HG03045 (cell line): ENCODE results near the gene PLA1A.
"Not testable (repeated sequence)": the region's sequence is repeated elsewhere in the genome, so short reads cannot be mapped to it uniquely, and the experiment has no call there.

ENCODE experiments used
- ATAC-seq: cut with Tn5 transposase; IDR thresholded peaks from one replicate; pipeline ENCODE4 v1.9.1; 2021; ENCODE audit warnings: mild to moderate bottlenecking, moderate library complexity; ENCODE audit not compliant: unreplicated experiment

The PLA1A gene

DNA sequence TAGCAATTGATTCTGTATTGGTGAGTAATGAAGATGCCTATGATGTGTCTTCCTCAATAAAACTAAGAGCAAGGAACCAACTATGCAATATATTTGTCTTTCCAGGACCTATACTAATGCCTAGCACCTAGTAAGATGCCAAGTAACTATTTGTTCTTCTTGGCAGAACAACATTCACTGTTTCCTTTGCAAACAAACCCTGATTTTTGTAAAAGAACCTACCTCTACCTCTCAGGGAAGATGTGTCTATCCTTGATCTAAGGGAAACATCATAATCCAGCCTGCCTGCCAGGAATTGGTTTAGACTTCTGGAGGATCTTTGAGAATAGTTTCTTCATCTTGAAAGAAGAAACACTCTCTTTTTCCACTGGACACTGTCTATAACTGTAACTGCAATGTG, 22.2 kb upstream of the PLA1A start:
- ATAC-seq: no peak

- ATAC-seq: peak; percentile 78
Observed at GRCh38 chr3:119579366-119580066, 18.2 kb upstream of the PLA1A start, which contains the start of gene ADPRH. ADPRH (plus strand) TSS chr3:119579492; CDS start chr3:119582170, 2,678 bp downstream.

GRCh38 chr3:119580067-119580760, 17.5 kb upstream of the PLA1A start:
- peak; percentile 63 for ATAC-seq

DNA sequence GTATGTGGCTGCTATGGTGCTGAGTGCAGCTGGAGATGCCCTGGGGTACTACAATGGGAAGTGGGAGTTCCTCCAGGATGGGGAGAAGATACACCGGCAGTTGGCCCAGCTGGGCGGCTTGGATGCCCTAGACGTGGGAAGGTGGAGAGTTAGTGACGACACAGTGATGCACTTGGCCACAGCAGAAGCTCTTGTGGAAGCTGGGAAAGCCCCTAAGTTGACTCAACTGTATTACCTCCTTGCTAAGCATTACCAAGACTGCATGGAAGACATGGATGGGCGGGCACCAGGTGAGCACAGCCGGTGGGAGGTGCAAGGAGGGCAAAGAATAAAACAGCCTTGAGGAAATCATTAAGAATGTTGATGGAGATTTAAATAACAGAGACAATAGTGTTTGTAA, 15.5 kb upstream of the PLA1A start:
- peak; percentile 41 for ATAC-seq

- ATAC-seq: no peak
Observed at GRCh38 chr3:119585208-119585607, 12.5 kb upstream of the PLA1A start.

DNA sequence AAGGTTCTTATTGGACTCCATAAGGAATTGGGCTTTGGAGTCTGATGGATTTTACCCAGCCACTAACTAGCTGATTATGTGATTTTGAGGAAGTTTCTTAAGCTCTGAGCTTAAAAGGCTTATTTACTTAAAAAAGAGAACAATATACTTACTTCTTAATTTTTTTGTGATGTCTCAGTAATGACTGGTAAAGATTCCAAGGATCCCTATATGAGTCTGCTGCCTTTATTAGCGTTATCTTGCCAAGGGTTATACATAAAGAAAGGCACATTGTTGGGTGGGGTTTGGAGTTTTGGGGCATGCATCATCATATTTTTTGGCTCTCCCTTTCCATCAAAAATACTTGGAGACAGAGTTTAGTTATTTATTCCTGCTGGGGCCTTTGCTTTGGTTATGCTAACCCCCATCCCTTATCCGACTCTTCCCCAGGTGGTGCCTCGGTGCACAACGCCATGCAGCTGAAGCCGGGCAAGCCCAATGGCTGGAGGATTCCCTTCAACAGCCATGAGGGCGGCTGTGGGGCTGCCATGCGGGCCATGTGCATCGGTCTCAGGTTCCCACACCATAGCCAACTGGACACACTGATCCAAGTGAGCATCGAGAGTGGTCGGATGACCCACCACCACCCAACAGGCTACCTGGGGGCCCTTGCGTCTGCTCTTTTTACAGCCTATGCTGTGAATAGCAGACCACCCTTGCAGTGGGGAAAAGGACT, 11.7 kb upstream of the PLA1A start:
- no peak for ATAC-seq

- ATAC-seq: no peak
Observed at GRCh38 chr3:119586733-119587172, 10.9 kb upstream of the PLA1A start.

DNA sequence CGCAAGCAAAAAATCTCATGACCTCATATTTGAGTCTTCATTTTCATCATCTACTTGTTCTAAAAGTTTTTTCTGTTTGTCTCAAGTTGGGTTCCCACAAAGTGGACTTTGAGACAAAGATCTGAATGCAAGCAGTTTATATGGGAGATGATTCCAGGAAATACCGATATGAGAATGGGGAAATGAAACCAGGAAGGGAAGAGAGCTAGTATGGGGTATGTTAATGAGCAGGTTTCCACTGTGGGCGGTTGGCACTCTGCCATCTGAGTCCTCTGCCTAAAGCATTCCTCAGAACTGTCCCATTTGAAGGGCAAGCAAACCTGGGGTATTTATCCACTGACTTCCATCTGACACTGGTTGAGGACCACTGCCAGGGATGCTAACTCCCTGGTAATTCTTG, 9.6 kb upstream of the PLA1A start:
- no peak for ATAC-seq

DNA sequence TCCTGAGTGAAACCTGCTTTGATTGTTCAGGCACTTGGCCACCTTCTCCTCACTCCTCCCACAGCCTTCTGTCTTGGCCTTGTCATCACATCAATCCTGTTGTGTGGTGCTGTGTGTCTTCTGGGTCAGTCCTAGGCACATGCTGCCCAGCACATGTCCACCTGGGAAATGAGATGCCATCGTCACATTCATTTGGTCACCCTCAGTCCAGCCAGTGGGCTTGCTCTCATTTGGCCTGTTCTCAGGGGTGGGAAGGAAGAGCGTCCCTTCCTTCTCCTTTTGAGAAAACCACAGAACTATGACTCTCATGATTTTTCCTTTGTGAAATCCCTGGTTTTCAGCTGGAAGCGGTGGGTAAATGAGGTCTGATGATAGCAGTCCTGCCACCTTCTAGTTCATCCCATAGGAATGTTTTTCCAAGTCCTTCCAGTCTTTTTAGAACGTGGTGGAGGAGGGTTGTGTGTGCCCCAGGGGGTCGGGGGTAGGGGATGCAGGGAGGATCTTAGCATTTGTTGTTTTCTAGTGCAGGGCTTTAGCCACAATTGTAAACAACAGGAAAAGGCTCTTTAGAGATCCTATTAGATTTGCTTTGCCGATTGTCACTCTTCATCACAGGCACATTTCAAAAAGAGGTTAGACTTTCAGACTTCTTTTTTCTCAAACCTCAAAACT, 8.4 kb upstream of the PLA1A start:
- no peak for ATAC-seq

- ATAC-seq: no peak
Observed at GRCh38 chr3:119590706-119591105, 7.0 kb upstream of the PLA1A start.

DNA sequence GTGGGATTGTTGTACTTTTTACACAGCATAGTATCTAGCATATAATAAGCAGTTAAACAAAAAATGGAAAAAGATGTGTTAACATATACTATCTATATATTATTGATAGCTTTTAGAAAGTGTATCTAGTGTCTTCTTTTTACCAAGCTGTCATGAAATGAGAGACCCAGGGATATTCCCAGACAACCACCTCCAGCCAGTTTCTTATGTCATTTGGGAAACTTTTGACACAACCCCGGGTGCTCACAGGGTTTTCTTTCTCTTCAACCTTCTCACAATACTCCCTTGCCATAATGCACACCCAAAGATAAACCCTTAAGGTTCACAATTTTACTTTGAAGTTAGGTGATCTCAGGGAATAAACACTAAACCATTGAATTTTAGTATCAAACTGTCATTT, 4.8 kb upstream of the PLA1A start:
- ATAC-seq: no peak

- ATAC-seq: no peak
Observed at GRCh38 chr3:119594066-119594465, 3.6 kb upstream of the PLA1A start.

- not testable (repeated sequence) for ATAC-seq
Observed at GRCh38 chr3:119594929-119595328, 2.8 kb upstream of the PLA1A start.

GRCh38 chr3:119595639-119596334, 1.9 kb upstream of the PLA1A start:
- ATAC-seq: no peak

DNA sequence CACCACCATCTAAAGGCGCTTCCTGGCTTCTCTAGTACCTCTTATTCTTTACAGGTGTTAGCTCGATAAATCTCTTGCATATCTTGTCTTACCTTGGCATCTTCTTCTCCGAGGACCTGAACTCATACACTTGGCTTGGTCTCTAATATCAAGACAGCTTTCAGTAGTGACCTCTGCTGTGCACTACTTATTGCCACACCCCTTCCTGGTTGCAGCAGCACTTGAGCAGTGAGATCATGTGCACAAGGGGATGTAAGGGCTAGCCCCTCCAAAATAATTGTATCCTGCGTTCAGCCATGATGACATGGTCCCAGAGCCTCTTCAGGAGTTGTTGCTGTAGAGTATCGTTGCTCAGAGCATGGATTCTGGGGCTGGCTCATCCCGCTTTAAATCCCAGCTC, 1.3 kb upstream of the PLA1A start:
- no peak for ATAC-seq

- ATAC-seq: peak; percentile 53
Observed at GRCh38 chr3:119598410-119599098, 869 bp downstream of the PLA1A start.

- no peak for ATAC-seq
Observed at GRCh38 chr3:119599558-119600174, 2.0 kb downstream of the PLA1A start.

DNA sequence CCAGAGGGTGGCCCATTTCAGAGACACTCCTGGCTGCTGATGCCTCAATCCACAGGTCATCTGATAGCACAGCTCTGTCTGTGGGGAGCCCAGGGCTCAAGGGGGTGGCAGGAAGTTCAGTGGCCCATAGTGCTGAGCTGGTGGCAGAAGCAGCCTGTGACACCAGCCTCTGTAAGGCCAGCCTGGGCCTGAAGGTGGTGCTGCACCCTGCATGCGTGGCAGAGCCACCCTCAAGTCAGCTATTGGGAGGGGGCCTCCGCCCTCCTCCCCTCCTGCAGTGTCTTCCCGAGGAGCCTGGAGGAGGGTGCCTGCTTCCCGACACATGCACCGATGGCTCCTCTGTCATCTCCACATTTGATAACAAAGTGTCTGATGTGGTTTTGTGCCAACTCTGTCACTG, 3.0 kb downstream of the PLA1A start:
- peak; percentile 52 for ATAC-seq

- ATAC-seq: no peak
Observed at GRCh38 chr3:119601154-119601553, 3.5 kb downstream of the PLA1A start.

- no peak for ATAC-seq
Observed at GRCh38 chr3:119602676-119603075, 5.0 kb downstream of the PLA1A start.
